HEK293 (cell line): Measurements from ENCODE around the gene RNF11.
A peak's percentile ranks its signal among the peaks of the same experiment; 100 is the strongest.

Source experiments
- BCL11B ChIP-seq: fragments of 450-650 bp; formaldehyde crosslinking; IDR thresholded peaks from 2 replicates; pipeline ENCODE4 v1.5.1; 2016; ENCODE audit warnings: low read depth, missing biosample characterization, missing genetic modification characterization
- EGR2 ChIP-seq: fragments of 450-650 bp; formaldehyde crosslinking; IDR thresholded peaks from 2 replicates; pipeline ENCODE4 v1.5.1; 2016; ENCODE audit warnings: low read depth, missing biosample characterization, missing genetic modification characterization
- KLF1 ChIP-seq: fragments of 450-650 bp; formaldehyde crosslinking; IDR thresholded peaks from 2 replicates; pipeline ENCODE4 v1.5.1; 2016; ENCODE audit warnings: missing biosample characterization, missing genetic modification characterization
- TCF7L2 ChIP-seq: IDR thresholded peaks from 2 replicates; pipeline ENCODE4 v1.6.1; 2011; ENCODE audit warnings: low read depth, mild to moderate bottlenecking, inconsistent platforms, low read length, moderate library complexity, borderline replicate concordance
- WT1 ChIP-seq: fragments of 450-650 bp; formaldehyde crosslinking; IDR thresholded peaks from 2 replicates; pipeline ENCODE4 v1.5.1; 2016; ENCODE audit warnings: missing biosample characterization, missing genetic modification characterization
- YY1 ChIP-seq: fragments of 450-650 bp; formaldehyde crosslinking; IDR thresholded peaks from 2 replicates; pipeline ENCODE4 v1.5.1; 2018; ENCODE audit warnings: missing biosample characterization, missing genetic modification characterization
- ZBTB1 ChIP-seq: fragments of 450-650 bp; formaldehyde crosslinking; IDR thresholded peaks from 2 replicates; pipeline ENCODE4 v1.5.1; 2016; ENCODE audit warnings: missing biosample characterization, missing genetic modification characterization
- ZBTB20 ChIP-seq: fragments of 450-650 bp; formaldehyde crosslinking; IDR thresholded peaks from 2 replicates; pipeline ENCODE4 v1.5.1; 2016; ENCODE audit warnings: missing biosample characterization, missing genetic modification characterization
- ZFP3 ChIP-seq: fragments of 450-650 bp; formaldehyde crosslinking; IDR thresholded peaks from 2 replicates; pipeline ENCODE4 v1.5.1; 2016; ENCODE audit warnings: low read depth, missing biosample characterization, missing genetic modification characterization
- ZFP69B ChIP-seq: fragments of 450-650 bp; formaldehyde crosslinking; IDR thresholded peaks from 2 replicates; pipeline ENCODE4 v1.5.1; 2016; ENCODE audit warnings: missing biosample characterization, missing genetic modification characterization
- ZNF138 ChIP-seq: fragments of 450-650 bp; formaldehyde crosslinking; IDR thresholded peaks from 2 replicates; pipeline ENCODE4 v1.5.1; 2016; ENCODE audit warnings: missing biosample characterization, missing genetic modification characterization, borderline replicate concordance
- ZNF146 ChIP-seq: fragments of 450-650 bp; formaldehyde crosslinking; IDR thresholded peaks from 2 replicates; pipeline ENCODE4 v1.5.1; 2016; ENCODE audit warnings: missing biosample characterization, missing genetic modification characterization
- ZNF16 ChIP-seq: fragments of 450-650 bp; formaldehyde crosslinking; IDR thresholded peaks from 2 replicates; pipeline ENCODE4 v1.5.1; 2016; ENCODE audit warnings: low read depth, missing biosample characterization, missing genetic modification characterization
- ZNF175 ChIP-seq: fragments of 450-650 bp; formaldehyde crosslinking; IDR thresholded peaks from 2 replicates; pipeline ENCODE4 v1.5.1; 2016; ENCODE audit warnings: missing biosample characterization, missing genetic modification characterization
- ZNF184 ChIP-seq: fragments of 450-650 bp; IDR thresholded peaks from 2 replicates; pipeline ENCODE4 v1.5.1; 2018; ENCODE audit warnings: missing biosample characterization, mild to moderate bottlenecking, missing genetic modification characterization
- ZNF239 ChIP-seq: fragments of 450-650 bp; formaldehyde crosslinking; IDR thresholded peaks from 2 replicates; pipeline ENCODE4 v1.5.1; 2016; ENCODE audit warnings: missing biosample characterization, missing genetic modification characterization
- ZNF324 ChIP-seq: fragments of 450-650 bp; formaldehyde crosslinking; IDR thresholded peaks from 2 replicates; pipeline ENCODE4 v1.5.1; 2016; ENCODE audit warnings: missing biosample characterization, missing genetic modification characterization
- ZNF473 ChIP-seq: fragments of 450-650 bp; formaldehyde crosslinking; IDR thresholded peaks from 2 replicates; pipeline ENCODE4 v1.5.1; 2017; ENCODE audit warnings: missing biosample characterization, missing genetic modification characterization
- ZNF514 ChIP-seq: fragments of 450-650 bp; formaldehyde crosslinking; IDR thresholded peaks from 2 replicates; pipeline ENCODE4 v1.5.1; 2016; ENCODE audit warnings: missing biosample characterization, missing genetic modification characterization
- ZNF521 ChIP-seq: fragments of 450-650 bp; formaldehyde crosslinking; IDR thresholded peaks from 2 replicates; pipeline ENCODE4 v1.5.1; 2017; ENCODE audit warnings: missing biosample characterization, mild to moderate bottlenecking, missing genetic modification characterization
- ZNF530 ChIP-seq: fragments of 450-650 bp; formaldehyde crosslinking; IDR thresholded peaks from 2 replicates; pipeline ENCODE4 v1.5.1; 2016; ENCODE audit warnings: low read depth, missing biosample characterization, missing genetic modification characterization
- ZNF560 ChIP-seq: fragments of 450-650 bp; formaldehyde crosslinking; IDR thresholded peaks from 2 replicates; pipeline ENCODE4 v1.5.1; 2017; ENCODE audit warnings: missing biosample characterization, missing genetic modification characterization, borderline replicate concordance
- ZNF600 ChIP-seq: fragments of 450-650 bp; formaldehyde crosslinking; IDR thresholded peaks from 2 replicates; pipeline ENCODE4 v1.5.1; 2016; ENCODE audit warnings: missing biosample characterization, missing genetic modification characterization
- ZNF621 ChIP-seq: fragments of 450-650 bp; formaldehyde crosslinking; IDR thresholded peaks from 2 replicates; pipeline ENCODE4 v1.5.1; 2017; ENCODE audit warnings: missing biosample characterization, missing genetic modification characterization
- ZNF677 ChIP-seq: fragments of 450-650 bp; IDR thresholded peaks from 2 replicates; pipeline ENCODE4 v1.5.0; 2018; ENCODE audit warnings: missing biosample characterization, mild to moderate bottlenecking, missing genetic modification characterization, moderate library complexity
- ZNF76 ChIP-seq: fragments of 450-650 bp; formaldehyde crosslinking; IDR thresholded peaks from 2 replicates; pipeline ENCODE4; 2016; ENCODE audit warnings: low read depth, missing biosample characterization, missing genetic modification characterization, borderline replicate concordance
- ZXDB ChIP-seq: fragments of 450-650 bp; formaldehyde crosslinking; IDR thresholded peaks from 2 replicates; pipeline ENCODE4 v1.5.1; 2016; ENCODE audit warnings: missing biosample characterization, missing genetic modification characterization
- TF ChIP-seq, protein P1 (sequence below): fragments of 450-650 bp; formaldehyde crosslinking; conservative IDR thresholded peaks from 2 replicates; pipeline ENCODE4 v1.5.1; 2016; ENCODE audit warnings: low read depth, missing biosample characterization, missing genetic modification characterization
- TF ChIP-seq, protein P2 (sequence below): fragments of 450-650 bp; formaldehyde crosslinking; optimal IDR thresholded peaks from 2 replicates; pipeline ENCODE3; 2016; ENCODE audit warnings: missing biosample characterization, mild to moderate bottlenecking, missing genetic modification characterization
- TF ChIP-seq, protein P3 (sequence below): fragments of 450-650 bp; formaldehyde crosslinking; IDR thresholded peaks from 2 replicates; pipeline ENCODE4 v1.5.1; 2016; ENCODE audit warnings: missing biosample characterization, missing genetic modification characterization
- TF ChIP-seq, protein P4 (sequence below): fragments of 450-650 bp; formaldehyde crosslinking; IDR thresholded peaks from 2 replicates; pipeline ENCODE4 v1.5.1; 2016; ENCODE audit warnings: missing biosample characterization, missing genetic modification characterization

RNF11 gene

DNA sequence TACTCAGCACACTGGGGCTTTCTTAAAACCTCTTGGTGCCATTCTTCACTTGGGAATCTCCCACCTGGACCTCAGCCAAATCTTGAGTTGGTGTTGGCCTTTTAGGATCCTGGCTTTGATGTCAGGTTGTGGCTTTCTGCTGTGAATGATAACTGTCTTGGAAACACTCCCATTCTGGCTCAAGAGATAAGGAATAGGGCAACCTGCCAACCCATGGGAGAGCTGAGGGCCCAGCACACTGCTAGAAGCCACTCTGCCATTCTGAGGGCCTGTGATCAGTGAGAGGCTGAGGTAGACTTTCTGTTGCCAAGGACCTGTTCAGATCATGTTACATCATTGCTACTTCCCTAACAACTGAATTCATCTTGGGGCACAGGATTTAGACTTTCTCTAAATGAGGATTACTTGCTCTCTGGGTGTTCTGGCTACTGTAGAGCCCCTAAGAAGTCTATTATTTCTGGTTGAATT lies 48.4 kb downstream of the RNF11 start (continued):
- TF ChIP-seq, protein P1, sequence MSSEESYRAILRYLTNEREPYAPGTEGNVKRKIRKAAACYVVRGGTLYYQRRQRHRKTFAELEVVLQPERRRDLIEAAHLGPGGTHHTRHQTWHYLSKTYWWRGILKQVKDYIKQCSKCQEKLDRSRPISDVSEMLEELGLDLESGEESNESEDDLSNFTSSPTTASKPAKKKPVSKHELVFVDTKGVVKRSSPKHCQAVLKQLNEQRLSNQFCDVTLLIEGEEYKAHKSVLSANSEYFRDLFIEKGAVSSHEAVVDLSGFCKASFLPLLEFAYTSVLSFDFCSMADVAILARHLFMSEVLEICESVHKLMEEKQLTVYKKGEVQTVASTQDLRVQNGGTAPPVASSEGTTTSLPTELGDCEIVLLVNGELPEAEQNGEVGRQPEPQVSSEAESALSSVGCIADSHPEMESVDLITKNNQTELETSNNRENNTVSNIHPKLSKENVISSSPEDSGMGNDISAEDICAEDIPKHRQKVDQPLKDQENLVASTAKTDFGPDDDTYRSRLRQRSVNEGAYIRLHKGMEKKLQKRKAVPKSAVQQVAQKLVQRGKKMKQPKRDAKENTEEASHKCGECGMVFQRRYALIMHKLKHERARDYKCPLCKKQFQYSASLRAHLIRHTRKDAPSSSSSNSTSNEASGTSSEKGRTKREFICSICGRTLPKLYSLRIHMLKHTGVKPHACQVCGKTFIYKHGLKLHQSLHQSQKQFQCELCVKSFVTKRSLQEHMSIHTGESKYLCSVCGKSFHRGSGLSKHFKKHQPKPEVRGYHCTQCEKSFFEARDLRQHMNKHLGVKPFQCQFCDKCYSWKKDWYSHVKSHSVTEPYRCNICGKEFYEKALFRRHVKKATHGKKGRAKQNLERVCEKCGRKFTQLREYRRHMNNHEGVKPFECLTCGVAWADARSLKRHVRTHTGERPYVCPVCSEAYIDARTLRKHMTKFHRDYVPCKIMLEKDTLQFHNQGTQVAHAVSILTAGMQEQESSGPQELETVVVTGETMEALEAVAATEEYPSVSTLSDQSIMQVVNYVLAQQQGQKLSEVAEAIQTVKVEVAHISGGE, result no peak
- no peak for TF ChIP-seq ZNF560
- TF ChIP-seq ZNF146 (tag by site-specific recombination), result no peak
- no peak for TF ChIP-seq ZNF473 (tag by site-specific recombination)
- TF ChIP-seq, protein P2, sequence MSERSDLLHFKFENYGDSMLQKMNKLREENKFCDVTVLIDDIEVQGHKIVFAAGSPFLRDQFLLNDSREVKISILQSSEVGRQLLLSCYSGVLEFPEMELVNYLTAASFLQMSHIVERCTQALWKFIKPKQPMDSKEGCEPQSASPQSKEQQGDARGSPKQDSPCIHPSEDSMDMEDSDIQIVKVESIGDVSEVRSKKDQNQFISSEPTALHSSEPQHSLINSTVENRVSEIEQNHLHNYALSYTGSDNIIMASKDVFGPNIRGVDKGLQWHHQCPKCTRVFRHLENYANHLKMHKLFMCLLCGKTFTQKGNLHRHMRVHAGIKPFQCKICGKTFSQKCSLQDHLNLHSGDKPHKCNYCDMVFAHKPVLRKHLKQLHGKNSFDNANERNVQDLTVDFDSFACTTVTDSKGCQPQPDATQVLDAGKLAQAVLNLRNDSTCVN, result no peak
- TF ChIP-seq ZNF76 (tag by site-specific recombination), result no peak
- no peak for TF ChIP-seq KLF1 (tag by site-specific recombination)
- TF ChIP-seq, protein P3, sequence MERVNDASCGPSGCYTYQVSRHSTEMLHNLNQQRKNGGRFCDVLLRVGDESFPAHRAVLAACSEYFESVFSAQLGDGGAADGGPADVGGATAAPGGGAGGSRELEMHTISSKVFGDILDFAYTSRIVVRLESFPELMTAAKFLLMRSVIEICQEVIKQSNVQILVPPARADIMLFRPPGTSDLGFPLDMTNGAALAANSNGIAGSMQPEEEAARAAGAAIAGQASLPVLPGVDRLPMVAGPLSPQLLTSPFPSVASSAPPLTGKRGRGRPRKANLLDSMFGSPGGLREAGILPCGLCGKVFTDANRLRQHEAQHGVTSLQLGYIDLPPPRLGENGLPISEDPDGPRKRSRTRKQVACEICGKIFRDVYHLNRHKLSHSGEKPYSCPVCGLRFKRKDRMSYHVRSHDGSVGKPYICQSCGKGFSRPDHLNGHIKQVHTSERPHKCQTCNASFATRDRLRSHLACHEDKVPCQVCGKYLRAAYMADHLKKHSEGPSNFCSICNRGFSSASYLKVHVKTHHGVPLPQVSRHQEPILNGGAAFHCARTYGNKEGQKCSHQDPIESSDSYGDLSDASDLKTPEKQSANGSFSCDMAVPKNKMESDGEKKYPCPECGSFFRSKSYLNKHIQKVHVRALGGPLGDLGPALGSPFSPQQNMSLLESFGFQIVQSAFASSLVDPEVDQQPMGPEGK (tag by site-specific recombination), result peak; percentile 71
- TF ChIP-seq ZNF600 (tag by site-specific recombination), result peak; percentile 99
- no peak for TF ChIP-seq ZFP3 (tag by site-specific recombination)
- TF ChIP-seq, protein P4, sequence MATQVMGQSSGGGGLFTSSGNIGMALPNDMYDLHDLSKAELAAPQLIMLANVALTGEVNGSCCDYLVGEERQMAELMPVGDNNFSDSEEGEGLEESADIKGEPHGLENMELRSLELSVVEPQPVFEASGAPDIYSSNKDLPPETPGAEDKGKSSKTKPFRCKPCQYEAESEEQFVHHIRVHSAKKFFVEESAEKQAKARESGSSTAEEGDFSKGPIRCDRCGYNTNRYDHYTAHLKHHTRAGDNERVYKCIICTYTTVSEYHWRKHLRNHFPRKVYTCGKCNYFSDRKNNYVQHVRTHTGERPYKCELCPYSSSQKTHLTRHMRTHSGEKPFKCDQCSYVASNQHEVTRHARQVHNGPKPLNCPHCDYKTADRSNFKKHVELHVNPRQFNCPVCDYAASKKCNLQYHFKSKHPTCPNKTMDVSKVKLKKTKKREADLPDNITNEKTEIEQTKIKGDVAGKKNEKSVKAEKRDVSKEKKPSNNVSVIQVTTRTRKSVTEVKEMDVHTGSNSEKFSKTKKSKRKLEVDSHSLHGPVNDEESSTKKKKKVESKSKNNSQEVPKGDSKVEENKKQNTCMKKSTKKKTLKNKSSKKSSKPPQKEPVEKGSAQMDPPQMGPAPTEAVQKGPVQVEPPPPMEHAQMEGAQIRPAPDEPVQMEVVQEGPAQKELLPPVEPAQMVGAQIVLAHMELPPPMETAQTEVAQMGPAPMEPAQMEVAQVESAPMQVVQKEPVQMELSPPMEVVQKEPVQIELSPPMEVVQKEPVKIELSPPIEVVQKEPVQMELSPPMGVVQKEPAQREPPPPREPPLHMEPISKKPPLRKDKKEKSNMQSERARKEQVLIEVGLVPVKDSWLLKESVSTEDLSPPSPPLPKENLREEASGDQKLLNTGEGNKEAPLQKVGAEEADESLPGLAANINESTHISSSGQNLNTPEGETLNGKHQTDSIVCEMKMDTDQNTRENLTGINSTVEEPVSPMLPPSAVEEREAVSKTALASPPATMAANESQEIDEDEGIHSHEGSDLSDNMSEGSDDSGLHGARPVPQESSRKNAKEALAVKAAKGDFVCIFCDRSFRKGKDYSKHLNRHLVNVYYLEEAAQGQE (tag by site-specific recombination), result no peak
- TF ChIP-seq ZNF324 (tag by site-specific recombination), result peak; percentile 52; the same call in 1 of the 2 replicates
- TF ChIP-seq WT1 (tag by site-specific recombination), result peak; percentile 80
- no peak for TF ChIP-seq YY1 (tag by site-specific recombination)
- TF ChIP-seq ZNF514 (tag by site-specific recombination), result no peak
- no peak for TF ChIP-seq BCL11B (tag by site-specific recombination)
- no peak for TF ChIP-seq ZNF138 (tag by site-specific recombination)
- TF ChIP-seq ZBTB1 (tag by site-specific recombination), result no peak
- no peak for TF ChIP-seq ZNF16
- TF ChIP-seq ZNF530 (tag by site-specific recombination), result no peak
- TF ChIP-seq ZNF677 (tag by site-specific recombination), result no peak
- TF ChIP-seq EGR2 (tag by site-specific recombination), result no peak
- TF ChIP-seq TCF7L2, result peak; percentile 87
- TF ChIP-seq ZNF175 (tag by site-specific recombination), result no peak
- TF ChIP-seq ZXDB (tag by site-specific recombination), result peak; percentile 96
- no peak for TF ChIP-seq ZNF239 (tag by site-specific recombination)
- TF ChIP-seq ZNF621, result no peak
- TF ChIP-seq ZFP69B (tag by site-specific recombination), result peak; percentile 90
- TF ChIP-seq ZNF184 (tag by site-specific recombination), result peak; percentile 38; the same call in 1 of the 2 replicates
- TF ChIP-seq ZBTB20 (tag by site-specific recombination), result peak; percentile 23; the same call in 1 of the 2 replicates
- TF ChIP-seq ZNF521, result no peak
